T-cell (primary cell): ENCODE data around the gene GPR21. TPM values are rescaled to one million over a fixed set of nuclear protein-coding genes. Genes with fewer than 3 reads are reported as not detected.

Experiments
- ATAC-seq, 4 experiments: fragments of 200-7000 bp in 3 of 4; fragments of 150-1000 bp in 1 of 4; cut with Tn5 transposase; replicated peaks in 1 of 4; 1 replicate in 3 of 4; 2 replicates in 1 of 4; pipeline ENCODE4 v1.10.0; 2021; ENCODE audit warnings: moderate library complexity in 3 of 4, mild to moderate bottlenecking in 2 of 4, moderate number of reproducible peaks in 1 of 4
- CTCF ChIA-PET, 2 donors: fragments of 300-600 bp; sonication (Branson Sonifier 250); formaldehyde crosslinking; loops; one replicate each; lab custom pipeline; 2022; ENCODE audit warnings: antibody characterized with exemption in 2 of 2; lab: Charles Lee
- POLR2A ChIA-PET, 2 donors: fragments of 300-600 bp; sonication (Branson Sonifier 250); formaldehyde crosslinking; loops; one replicate each; lab custom pipeline; 2022; ENCODE audit warnings: antibody characterized with exemption in 2 of 2; lab: Charles Lee
- DNase-seq, 35 experiments: peaks; one replicate each; pipeline versions ENCODE4 v3.0.0 to v3.0.0-alpha.2; 2013 to 2023
- H3K27ac ChIP-seq: one replicate; pipeline ENCODE4 v1.5.1; 2013; ENCODE audit warnings: low read length
- H3K27me3 ChIP-seq, 2 experiments: replicated peaks in 1 of 2; 1 replicate in 1 of 2; 2 replicates in 1 of 2; pipeline versions ENCODE4 v1.6.1 to v1.7.0; 2013; ENCODE audit warnings: low read length in 1 of 2, mixed read lengths in 1 of 2; ENCODE audit not compliant: control insufficient read depth in 2 of 2, insufficient read depth in 2 of 2; ENCODE audit errors: extremely low read depth in 1 of 2
- H3K36me3 ChIP-seq, 2 donors: 1 replicate in 1 of 2; 2 replicates in 1 of 2; pipeline versions ENCODE4 v1.6.1 to v1.7.0; 2013; ENCODE audit warnings: low read length in 1 of 2; ENCODE audit not compliant: control insufficient read depth in 2 of 2, insufficient read depth in 1 of 2; ENCODE audit errors: extremely low read depth in 1 of 2
- H3K4me1 ChIP-seq, 2 experiments: 1 replicate in 1 of 2; 2 replicates in 1 of 2; pipeline versions ENCODE4 v1.6.1 to v1.7.0; 2013; ENCODE audit warnings: low read length in 2 of 2, mixed read lengths in 1 of 2; ENCODE audit not compliant: insufficient read depth in 2 of 2, control insufficient read depth in 1 of 2; ENCODE audit errors: extremely low read depth in 1 of 2
- H3K4me3 ChIP-seq, 2 donors: 1 replicate in 1 of 2; 2 replicates in 1 of 2; pipeline versions ENCODE4 v1.5.1 to v1.7.0; 2013; ENCODE audit warnings: mild to moderate bottlenecking in 2 of 2, low read length in 1 of 2, moderate library complexity in 1 of 2; ENCODE audit not compliant: control insufficient read depth in 1 of 2; ENCODE audit errors: extremely low read depth in 1 of 2
- H3K9me3 ChIP-seq: 2 replicates; pipeline ENCODE4 v1.7.0; 2013
- H3K27ac Mint-ChIP-seq, 2 donors: one replicate each; pipeline ENCODE4 v1.8.0; 2020 to 2021; ENCODE audit warnings: mild to moderate bottlenecking in 2 of 2, mixed read lengths in 2 of 2
- H3K27me3 Mint-ChIP-seq, 2 donors: one replicate each; pipeline ENCODE4 v1.8.0; 2021 to 2022; ENCODE audit warnings: mixed read lengths in 2 of 2
- H3K36me3 Mint-ChIP-seq: one replicate; pipeline ENCODE4 v1.8.0; 2021; ENCODE audit warnings: mixed read lengths
- H3K4me1 Mint-ChIP-seq, 3 donors: one replicate each; pipeline ENCODE4 v1.8.0; 2020 to 2022; ENCODE audit warnings: mixed read lengths in 3 of 3, mild to moderate bottlenecking in 1 of 3
- H3K4me3 Mint-ChIP-seq, 3 donors: one replicate each; pipeline ENCODE4 v1.8.0; 2020 to 2022; ENCODE audit warnings: mild to moderate bottlenecking in 3 of 3, mixed read lengths in 3 of 3, moderate library complexity in 3 of 3
- H3K9me3 Mint-ChIP-seq, 3 donors: one replicate each; pipeline ENCODE4 v1.8.0; 2020 to 2022; ENCODE audit warnings: mixed read lengths in 3 of 3
- WGBS: methylation state at CpG from one replicate; pipeline ENCODE4 v1.1.5; 2013; ENCODE audit warnings: missing lambda C conversion rate; ENCODE audit not compliant: insufficient coverage; 5-methylcytosine and 5-hydroxymethylcytosine counted together
- total RNA-seq, 35 experiments: library from RNA in 6 of 35; stranded (reverse) in 6 of 35; fragments of 120-200 nt in 1 of 35; gene quantifications; one replicate each; pipeline versions ENCODE4 v1.2.1 to v1.2.4 and lab custom pipeline; 2013 to 2026

Gene GPR21
- total RNA-seq, 5 donors from 2014 or later (not counting 1 experiment from before 2014, with no cell fraction given): 0.23 to 2.4 (median 1.0) TPM

- H3K27me3 ChIP-seq: no peaks in the 10 kb centered on the region
- ChIA-PET CTCF (interaction anchor here in 1 of 2 donors (0.6 kb wide), 1 partner anchor 136 kb away, joined by 3 read pairs; no protein-coding TSS in a partner anchor), POLR2A (no interaction called here)
- Mint-ChIP-seq H3K4me3 (no peak overlapping the region), H3K9me3 (no peaks in the 10 kb centered on the region), H3K36me3 (peaks cover 40% of the 10 kb centered on the region), H3K27ac (no peak overlapping the region), H3K4me1 (no peaks in the 10 kb centered on the region), H3K27me3 (no peaks in the 10 kb centered on the region)
- H3K4me1 ChIP-seq: no peaks in the 10 kb centered on the region
- H3K4me3 ChIP-seq: no peak overlapping the region
- no peaks in the 10 kb centered on the region for H3K9me3 ChIP-seq
- no peak for DNase-seq
- no peak for ATAC-seq
- WGBS: no CpG with 5 or more reads among the region's 5 CpGs
- H3K27ac ChIP-seq: no peak overlapping the region
- peaks cover 0 to 24% of the 10 kb centered on the region in 2 donors for H3K36me3 ChIP-seq
Observed at GRCh38 chr9:122998448-122998847, 35.0 kb upstream of the GPR21 start.

GRCh38 chr9:123000371-123001068, 32.9 kb upstream of the GPR21 start:
- H3K27ac Mint-ChIP-seq: no peak overlapping the region
- ATAC-seq (no peak), DNase-seq (no peak)
- Histone ChIP-seq H3K9me3 (no peaks in the 10 kb centered on the region), H3K4me3 (no peak overlapping the region), H3K27me3 (no peaks in the 10 kb centered on the region), H3K4me1 (no peaks in the 10 kb centered on the region), H3K36me3 (peaks cover 0 to 22% of the 10 kb centered on the region in 2 donors), H3K27ac (no peak overlapping the region)
- 100% methylated on average over 1 of the region's 1 CpG for WGBS
- CTCF ChIA-PET: interaction anchor here in 1 of 2 donors (0.7 kb wide), 1 partner anchor 120 kb away, joined by 4 read pairs; no protein-coding TSS in a partner anchor
- H3K4me1 Mint-ChIP-seq: no peaks in the 10 kb centered on the region
- H3K4me3 Mint-ChIP-seq: no peak overlapping the region
- no peaks in the 10 kb centered on the region for H3K9me3 Mint-ChIP-seq
- POLR2A ChIA-PET: no interaction called here
- H3K27me3 Mint-ChIP-seq: no peaks in the 10 kb centered on the region
- peaks cover 44% of the 10 kb centered on the region for H3K36me3 Mint-ChIP-seq

- peaks cover 0 to 7% of the 10 kb centered on the region in 2 donors for H3K36me3 ChIP-seq
- no peaks in the 10 kb centered on the region for H3K27me3 Mint-ChIP-seq
Observed at GRCh38 chr9:123002754-123003153, 30.7 kb upstream of the GPR21 start.

DNA sequence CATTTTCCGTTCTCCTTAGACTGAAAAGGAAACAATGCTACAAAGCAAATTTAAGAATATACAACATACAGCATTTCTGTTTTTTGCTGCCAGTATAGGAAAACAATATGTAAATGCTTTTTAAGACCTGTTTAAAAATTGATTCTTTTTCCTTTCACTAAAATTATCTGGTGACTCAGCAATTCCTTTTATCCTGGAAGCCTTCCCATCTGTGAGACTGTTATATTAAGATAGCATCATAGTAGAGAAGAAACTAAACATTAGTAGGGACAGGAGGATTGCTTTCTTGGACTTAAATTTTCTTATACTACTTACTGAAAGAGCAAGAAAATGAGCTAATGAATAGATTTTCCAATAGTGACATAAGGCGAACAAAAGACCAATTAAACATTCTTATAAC, 30.0 kb upstream of the GPR21 start:
- DNase-seq: no peak
- Mint-ChIP-seq H3K9me3 (no peaks in the 10 kb centered on the region), H3K4me1 (no peaks in the 10 kb centered on the region), H3K4me3 (no peak overlapping the region), H3K27ac (no peak overlapping the region), H3K36me3 (peaks cover 39% of the 10 kb centered on the region), H3K27me3 (no peaks in the 10 kb centered on the region)
- Histone ChIP-seq H3K27me3 (no peaks in the 10 kb centered on the region), H3K4me3 (no peak overlapping the region), H3K36me3 (peaks cover 0 to 7% of the 10 kb centered on the region in 2 donors), H3K27ac (no peak overlapping the region), H3K9me3 (no peaks in the 10 kb centered on the region), H3K4me1 (no peaks in the 10 kb centered on the region)
- no CpG with 5 or more reads among the region's 2 CpGs for WGBS
- CTCF ChIA-PET: no interaction called here
- no peak for ATAC-seq
- POLR2A ChIA-PET: no interaction called here

More at GRCh38 chr9:123002754-123003153, 30.7 kb upstream of the GPR21 start:
- H3K27ac Mint-ChIP-seq: no peak overlapping the region
- Histone ChIP-seq H3K4me3 (no peak overlapping the region), H3K9me3 (no peaks in the 10 kb centered on the region), H3K4me1 (no peaks in the 10 kb centered on the region), H3K27ac (no peak overlapping the region), H3K27me3 (no peaks in the 10 kb centered on the region)
- DNase-seq (no peak), ATAC-seq (no peak)
- H3K36me3 Mint-ChIP-seq: peaks cover 39% of the 10 kb centered on the region
- POLR2A ChIA-PET: no interaction called here
- H3K4me3 Mint-ChIP-seq: no peak overlapping the region
- no peaks in the 10 kb centered on the region for H3K4me1 Mint-ChIP-seq
- CTCF ChIA-PET: no interaction called here
- WGBS: no CpG with 5 or more reads among the region's 5 CpGs
- no peaks in the 10 kb centered on the region for H3K9me3 Mint-ChIP-seq

GRCh38 chr9:123005964-123006363, 27.5 kb upstream of the GPR21 start:
- no peaks in the 10 kb centered on the region for H3K27me3 ChIP-seq
- H3K4me3 ChIP-seq: no peak overlapping the region
- WGBS: no CpG with 5 or more reads among the region's 1 CpG
- peaks cover 0 to 7% of the 10 kb centered on the region in 2 donors for H3K36me3 ChIP-seq
- no peak overlapping the region for H3K27ac ChIP-seq
- H3K27ac Mint-ChIP-seq: no peak overlapping the region
- DNase-seq (no peak), ATAC-seq (no peak)
- no peaks in the 10 kb centered on the region for H3K9me3 Mint-ChIP-seq
- H3K27me3 Mint-ChIP-seq: no peaks in the 10 kb centered on the region
- no peaks in the 10 kb centered on the region for H3K4me1 ChIP-seq
- peaks cover 27% of the 10 kb centered on the region for H3K36me3 Mint-ChIP-seq
- no peaks in the 10 kb centered on the region for H3K4me1 Mint-ChIP-seq
- ChIA-PET POLR2A (no interaction called here), CTCF (no interaction called here)
- H3K9me3 ChIP-seq: no peaks in the 10 kb centered on the region
- H3K4me3 Mint-ChIP-seq: no peak overlapping the region

DNA sequence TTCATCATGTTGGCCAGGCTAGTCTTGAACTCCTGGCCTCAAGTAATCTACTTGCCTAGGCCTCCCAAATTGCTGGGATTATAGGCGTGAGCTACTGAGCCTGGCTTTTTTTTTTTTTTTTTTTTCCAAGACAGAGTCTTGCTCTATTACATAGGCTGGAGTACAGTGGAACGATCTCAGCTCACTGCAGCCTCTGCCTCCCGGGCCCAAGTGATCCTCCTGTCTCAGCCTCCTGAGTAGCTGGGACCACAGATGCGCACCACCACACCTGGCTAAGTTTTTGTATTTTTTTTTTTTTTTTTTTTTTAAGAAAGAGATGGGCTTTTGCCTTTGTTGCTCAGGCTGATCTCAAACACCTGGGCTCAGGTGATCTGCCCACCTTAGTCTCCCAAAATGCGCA, 26.2 kb upstream of the GPR21 start:
- no peaks in the 10 kb centered on the region for H3K9me3 ChIP-seq
- H3K4me1 ChIP-seq: no peaks in the 10 kb centered on the region
- Mint-ChIP-seq H3K27me3 (no peaks in the 10 kb centered on the region), H3K36me3 (peaks cover 37% of the 10 kb centered on the region), H3K9me3 (no peaks in the 10 kb centered on the region), H3K27ac (no peak overlapping the region), H3K4me1 (no peaks in the 10 kb centered on the region), H3K4me3 (no peak overlapping the region)
- DNase-seq (no peak), ATAC-seq (no peak)
- H3K4me3 ChIP-seq: no peak overlapping the region
- no peaks in the 10 kb centered on the region for H3K27me3 ChIP-seq
- no peak overlapping the region for H3K27ac ChIP-seq
- WGBS: 75% methylated on average over 2 of the region's 5 CpGs
- peaks cover 0 to 11% of the 10 kb centered on the region in 2 donors for H3K36me3 ChIP-seq
- ChIA-PET CTCF (interaction anchor here (0.7 kb wide), 2 partner anchors 18 to 78 kb away, joined by 3 read pairs; no protein-coding TSS in a partner anchor), POLR2A (interaction anchor here (0.7 kb wide), 2 partner anchors 14 to 28 kb away, joined by 3 to 6 read pairs; no protein-coding TSS in a partner anchor)
